OCI-LY7 (cell line): ENCODE data around the gene ZBTB34. TPM values are rescaled to one million over a fixed set of nuclear protein-coding genes. Genes with fewer than 3 reads are reported as not detected.

Experiments
- BruUV-seq: library from RNA; stranded (reverse); fragments of 400-500 nt; replicated peaks from 2 replicates; lab custom pipeline; 2021; lab: Mats Ljungman, UMichigan
- CTCF ChIA-PET: fragments of 300-600 bp; sonication (Branson Sonifier 250); formaldehyde crosslinking; loops from one replicate; lab custom pipeline; 2022; ENCODE audit warnings: antibody characterized with exemption; ENCODE audit not compliant: unreplicated experiment; lab: Charles Lee
- POLR2A ChIA-PET: fragments of 300-600 bp; sonication (Branson Sonifier 250); formaldehyde crosslinking; loops from one replicate; lab custom pipeline; 2022; ENCODE audit warnings: antibody characterized with exemption; lab: Charles Lee
- DNase-seq: peaks from one replicate; pipeline ENCODE4 v3.0.0-alpha.2; 2015; ENCODE audit warnings: low spot score
- H2AFZ ChIP-seq: fragments of 200-600 bp; sonication (generic), shearing (Covaris generic); 2 replicates; pipeline ENCODE4 v1.6.1; 2014; ENCODE audit warnings: mild to moderate bottlenecking, antibody characterized with exemption, low read length, moderate library complexity
- H3K27ac ChIP-seq: fragments of 200-600 bp; sonication (generic); 2 replicates; pipeline ENCODE4 v1.5.1; 2014; ENCODE audit warnings: mixed run types, low read depth, mild to moderate bottlenecking, moderate library complexity, low read length, inconsistent platforms; ENCODE audit not compliant: poor library complexity, severe bottlenecking
- H3K36me3 ChIP-seq: fragments of 200-600 bp; sonication (generic); 2 replicates; pipeline ENCODE4 v1.6.1; 2014; ENCODE audit warnings: mild to moderate bottlenecking, antibody characterized with exemption, low read length, moderate library complexity, mixed read lengths; ENCODE audit not compliant: insufficient read depth
- H3K4me1 ChIP-seq: fragments of 200-600 bp; sonication (generic); 2 replicates; pipeline ENCODE4 v1.5.1; 2014; ENCODE audit warnings: mild to moderate bottlenecking, low read length; ENCODE audit not compliant: insufficient read depth, poor library complexity, severe bottlenecking
- H3K4me2 ChIP-seq: fragments of 200-600 bp; sonication (generic); 2 replicates; pipeline ENCODE4 v1.6.1; 2014; ENCODE audit warnings: mild to moderate bottlenecking, low read length
- H3K4me3 ChIP-seq: fragments of 200-600 bp; sonication (generic); 2 replicates; pipeline ENCODE4 v1.5.1; 2014; ENCODE audit warnings: mild to moderate bottlenecking, low read depth, low read length; ENCODE audit not compliant: poor library complexity, severe bottlenecking
- H3K79me2 ChIP-seq: fragments of 200-600 bp; sonication (generic); 2 replicates; pipeline ENCODE4 v1.6.1; 2016; ENCODE audit warnings: low read depth, mild to moderate bottlenecking, low read length, moderate library complexity, mixed read lengths; ENCODE audit not compliant: insufficient read depth
- H3K9me2 ChIP-seq: fragments of 200-600 bp; sonication (generic); 2 replicates; pipeline ENCODE4 v1.6.1; 2016; ENCODE audit warnings: mild to moderate bottlenecking, low read length, mixed read lengths; ENCODE audit not compliant: insufficient read depth
- H3K9me3 ChIP-seq: fragments of 200-600 bp; sonication (generic); 2 replicates; pipeline ENCODE4 v1.6.1; 2014; ENCODE audit warnings: mild to moderate bottlenecking, mixed run types, low read length, mixed read lengths
- H4K20me1 ChIP-seq: fragments of 200-600 bp; sonication (generic); 2 replicates; pipeline ENCODE4 v1.6.1; 2014; ENCODE audit warnings: mild to moderate bottlenecking, antibody characterized with exemption, low read length, moderate library complexity, mixed read lengths; ENCODE audit not compliant: insufficient read depth
- EZH2phosphoT487 ChIP-seq: fragments of 200-600 bp; sonication (generic); IDR thresholded peaks from 2 replicates; pipeline ENCODE4 v1.6.1; 2018; ENCODE audit warnings: low read depth, borderline replicate concordance, mild to moderate bottlenecking, mixed run types, antibody characterized with exemption, low read length, moderate library complexity, mixed read lengths
- intact Hi-C: fragments of 100-400 bp; cut with micrococcal nuclease; formaldehyde crosslinking; loops from one replicate; pipeline ENCODE4 v1.10.0; 2022; ENCODE audit not compliant: unreplicated experiment
- total RNA-seq, 2 experiments: library from RNA; depleted of rRNA in 1 of 2; stranded (reverse); fragments of >200 nt in 1 of 2; shearing (Covaris generic) in 1 of 2; gene quantifications; 2 replicates each; pipeline ENCODE4 v1.2.3, GENCODE V29; 2014 to 2022
- TF ChIP-seq, protein P1 (sequence below): fragments of 200-600 bp; sonication (generic); conservative IDR thresholded peaks from 2 replicates; pipeline ENCODE4 v1.5.1; 2014; ENCODE audit warnings: mild to moderate bottlenecking, antibody characterized with exemption, low read length, moderate library complexity, mixed read lengths

ZBTB34 gene
- total RNA-seq, 2 experiments from 2014 or later = 6.5 to 11.3 TPM

DNA sequence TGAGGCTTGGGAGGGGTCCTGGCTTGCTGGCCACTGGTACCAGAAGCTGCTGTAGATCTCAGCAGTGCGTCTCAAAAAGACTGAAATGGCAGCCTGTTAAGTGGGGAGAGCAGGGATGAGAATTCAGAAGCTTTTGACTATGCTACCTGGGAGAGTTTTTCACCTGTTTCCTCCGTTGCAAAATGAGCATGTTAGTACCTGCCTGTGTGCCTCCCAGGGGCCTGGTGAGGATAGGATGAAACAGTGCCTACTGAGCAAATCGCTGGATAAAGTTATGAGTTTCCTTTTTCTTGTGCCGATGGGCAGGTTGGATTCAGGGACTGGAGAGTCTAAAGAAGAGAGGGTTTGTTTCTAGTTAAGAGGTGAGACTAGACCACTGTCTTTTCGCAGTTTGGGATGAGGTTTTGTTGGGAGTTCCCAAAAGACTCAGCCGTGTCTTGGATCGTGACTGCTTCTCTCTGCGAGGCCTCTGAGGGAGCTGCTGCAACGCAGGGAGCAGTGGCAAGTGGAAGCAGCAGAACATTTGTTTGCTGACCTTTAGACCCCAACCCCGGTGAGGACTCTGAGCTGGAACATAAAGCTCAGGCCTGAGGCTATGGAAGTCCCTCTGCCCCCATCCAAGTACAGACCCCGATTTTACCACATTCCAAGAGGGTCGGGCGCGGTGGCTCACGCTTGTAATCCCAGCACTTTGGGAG is 55.6 kb downstream of the ZBTB34 start:
- no peak for DNase-seq
- POLR2A ChIA-PET = interaction anchor here (0.6 kb wide), 1 partner anchor 251 kb away, joined by 4 read pairs; no protein-coding TSS in a partner anchor

DNA sequence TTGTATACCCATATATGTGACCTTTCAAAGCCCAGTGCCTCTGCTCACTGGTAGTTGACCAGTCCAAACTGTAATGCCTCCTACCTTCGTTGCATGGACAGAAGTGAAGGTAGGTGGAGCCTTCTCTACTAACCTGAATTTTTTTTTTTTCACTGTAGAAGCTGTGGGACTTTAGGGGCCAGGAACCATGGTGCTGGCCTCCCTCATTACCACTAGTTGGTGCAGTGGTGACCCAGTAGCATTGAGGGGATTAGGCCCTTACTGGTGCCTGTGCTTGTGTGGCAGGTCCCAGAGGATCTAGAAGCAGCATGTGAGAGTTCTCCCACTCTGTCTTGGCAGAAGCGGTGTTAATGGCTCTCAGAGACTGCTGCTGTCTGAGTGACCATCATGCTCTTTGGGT is 56.5 kb downstream of the ZBTB34 start:
- Histone ChIP-seq H3K4me1 (peaks cover 7% of the 10 kb centered on the region), H2AFZ (no peak overlapping the region), H3K9me2 (no peaks in the 10 kb centered on the region), H3K79me2 (no peaks in the 10 kb centered on the region), H3K4me2 (no peak overlapping the region), H3K27ac (no peak overlapping the region), H3K4me3 (no peak overlapping the region), H3K36me3 (no peaks in the 10 kb centered on the region), H3K9me3 (no peaks in the 10 kb centered on the region), H4K20me1 (no peaks in the 10 kb centered on the region)
- intact Hi-C loops = loop anchor here (10.0 kb wide), 1 partner anchor 112 kb away; the partner anchor contains the start of gene ZBTB43
- CTCF ChIA-PET = interaction anchor here (0.6 kb wide), 1 partner anchor 111 kb away, joined by 3 read pairs; no protein-coding TSS in a partner anchor
- TF ChIP-seq EZH2phosphoT487 = no peak
- TF ChIP-seq, protein P1, sequence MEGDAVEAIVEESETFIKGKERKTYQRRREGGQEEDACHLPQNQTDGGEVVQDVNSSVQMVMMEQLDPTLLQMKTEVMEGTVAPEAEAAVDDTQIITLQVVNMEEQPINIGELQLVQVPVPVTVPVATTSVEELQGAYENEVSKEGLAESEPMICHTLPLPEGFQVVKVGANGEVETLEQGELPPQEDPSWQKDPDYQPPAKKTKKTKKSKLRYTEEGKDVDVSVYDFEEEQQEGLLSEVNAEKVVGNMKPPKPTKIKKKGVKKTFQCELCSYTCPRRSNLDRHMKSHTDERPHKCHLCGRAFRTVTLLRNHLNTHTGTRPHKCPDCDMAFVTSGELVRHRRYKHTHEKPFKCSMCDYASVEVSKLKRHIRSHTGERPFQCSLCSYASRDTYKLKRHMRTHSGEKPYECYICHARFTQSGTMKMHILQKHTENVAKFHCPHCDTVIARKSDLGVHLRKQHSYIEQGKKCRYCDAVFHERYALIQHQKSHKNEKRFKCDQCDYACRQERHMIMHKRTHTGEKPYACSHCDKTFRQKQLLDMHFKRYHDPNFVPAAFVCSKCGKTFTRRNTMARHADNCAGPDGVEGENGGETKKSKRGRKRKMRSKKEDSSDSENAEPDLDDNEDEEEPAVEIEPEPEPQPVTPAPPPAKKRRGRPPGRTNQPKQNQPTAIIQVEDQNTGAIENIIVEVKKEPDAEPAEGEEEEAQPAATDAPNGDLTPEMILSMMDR = peak; percentile 50
- POLR2A ChIA-PET = no interaction called here
- BruUV-seq = no TSS peak
- peak; percentile 30 for DNase-seq

More for the DNA sequence above, 55.6 kb downstream of the ZBTB34 start:
- CTCF ChIA-PET = interaction anchor here (0.5 to 0.6 kb wide), 2 partner anchors 56 to 540 kb away, joined by 3 to 7 read pairs; no protein-coding TSS in a partner anchor
- BruUV-seq = no TSS peak
- Histone ChIP-seq H3K27ac (no peak overlapping the region), H3K79me2 (no peaks in the 10 kb centered on the region), H4K20me1 (no peaks in the 10 kb centered on the region), H3K9me2 (no peaks in the 10 kb centered on the region), H3K9me3 (no peaks in the 10 kb centered on the region), H3K4me1 (peaks cover 7% of the 10 kb centered on the region), H3K4me3 (peak overlapping the region; percentile 69), H3K4me2 (peak overlapping the region; percentile 92), H2AFZ (no peak overlapping the region), H3K36me3 (no peaks in the 10 kb centered on the region)
- no peak for TF ChIP-seq EZH2phosphoT487
- TF ChIP-seq, protein P1 = no peak
- intact Hi-C loops = loop anchor here (10.0 kb wide), 1 partner anchor 111 kb away; the partner anchor contains the start of gene ZBTB43

DNA sequence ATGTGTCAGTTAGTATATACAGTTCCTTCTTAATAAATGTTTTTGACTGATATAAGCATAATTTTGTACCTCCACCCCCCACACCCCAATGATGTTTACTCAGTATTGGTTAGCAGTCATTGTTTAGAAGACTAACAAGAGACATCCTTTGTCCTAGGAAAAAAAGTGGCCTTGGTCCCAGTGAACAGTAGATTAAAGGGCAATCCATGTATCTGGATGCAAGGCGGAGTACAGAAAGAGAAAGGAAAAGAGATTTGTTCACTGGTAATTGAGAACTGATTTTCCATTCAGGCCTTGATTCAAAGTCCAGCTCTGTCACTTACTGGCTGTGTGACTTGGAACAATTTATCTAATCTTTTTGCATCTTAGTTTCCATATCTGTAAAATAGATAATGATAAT is 58.8 kb downstream of the ZBTB34 start:
- peaks cover 7% of the 10 kb centered on the region for H3K4me1 ChIP-seq
- BruUV-seq = no TSS peak
- TF ChIP-seq, protein P1 = no peak
- H3K4me2 ChIP-seq = no peak overlapping the region
- intact Hi-C loops = loop anchor here (10.0 kb wide), 1 partner anchor 114 kb away; the partner anchor contains the start of gene ZBTB43
- no peak overlapping the region for H3K27ac ChIP-seq
- H4K20me1 ChIP-seq = no peaks in the 10 kb centered on the region; the same call in 1 of the 2 replicates
- H3K36me3 ChIP-seq = no peaks in the 10 kb centered on the region
- no peak for DNase-seq
- H3K9me3 ChIP-seq = no peaks in the 10 kb centered on the region
- no peaks in the 10 kb centered on the region for H3K9me2 ChIP-seq
- H3K79me2 ChIP-seq = no peaks in the 10 kb centered on the region
- ChIA-PET POLR2A (no interaction called here), CTCF (no interaction called here)
- no peak overlapping the region for H2AFZ ChIP-seq
- no peak overlapping the region for H3K4me3 ChIP-seq
